Stomach smooth muscle (tissue), 2 donors: ENCODE results near the gene SIGLEC9.

Source experiments
- H3K27ac ChIP-seq: one replicate; pipeline ENCODE4 v1.7.0; 2013; ENCODE audit warnings: mild to moderate bottlenecking, low read length, inconsistent platforms
- H3K27me3 ChIP-seq, 2 donors: one replicate each; pipeline ENCODE4 v1.7.0; 2013; ENCODE audit warnings: low read length in 2 of 2; ENCODE audit not compliant: insufficient read depth in 2 of 2, control insufficient read depth in 1 of 2
- H3K36me3 ChIP-seq, 2 donors: one replicate each; pipeline ENCODE4 v1.7.0; 2013; ENCODE audit warnings: low read length in 2 of 2; ENCODE audit not compliant: control insufficient read depth in 2 of 2, insufficient read depth in 2 of 2
- H3K4me1 ChIP-seq: one replicate; pipeline ENCODE4 v1.7.0; 2013; ENCODE audit warnings: low read length; ENCODE audit not compliant: control insufficient read depth, insufficient read depth
- H3K4me3 ChIP-seq, 2 donors: one replicate each; pipeline ENCODE4 v1.7.0; 2013; ENCODE audit warnings: low read length in 2 of 2
- H3K9ac ChIP-seq, 2 donors: one replicate each; pipeline ENCODE4 v1.7.0; 2013; ENCODE audit warnings: low read length in 2 of 2, mild to moderate bottlenecking in 1 of 2
- H3K9me3 ChIP-seq, 2 donors: one replicate each; pipeline ENCODE4 v1.7.0; 2013; ENCODE audit warnings: low read length in 2 of 2; ENCODE audit not compliant: control insufficient read depth in 2 of 2
- donor health status: healthy.
- donor health status: Pancreatic carcinoma.

The SIGLEC9 gene

GRCh38 chr19:51124729-51125128 is at the start of gene SIGLEC9:
Gene SIGLEC9, plus strand, starts transcription at chr19:51124906. Its CDS starts 69 bp downstream, at chr19:51124975.
- Histone ChIP-seq H3K9ac (no peak within 1 kb of the TSS), H3K4me1 (no peaks in the 10 kb centered on the region), H3K27me3 (peaks cover 3 to 13% of the 10 kb centered on the region in 2 donors), H3K4me3 (no peak within 1 kb of the TSS), H3K36me3 (no peaks in the 10 kb centered on the region), H3K9me3 (no peaks in the 10 kb centered on the region), H3K27ac (no peak within 1 kb of the TSS)

DNA sequence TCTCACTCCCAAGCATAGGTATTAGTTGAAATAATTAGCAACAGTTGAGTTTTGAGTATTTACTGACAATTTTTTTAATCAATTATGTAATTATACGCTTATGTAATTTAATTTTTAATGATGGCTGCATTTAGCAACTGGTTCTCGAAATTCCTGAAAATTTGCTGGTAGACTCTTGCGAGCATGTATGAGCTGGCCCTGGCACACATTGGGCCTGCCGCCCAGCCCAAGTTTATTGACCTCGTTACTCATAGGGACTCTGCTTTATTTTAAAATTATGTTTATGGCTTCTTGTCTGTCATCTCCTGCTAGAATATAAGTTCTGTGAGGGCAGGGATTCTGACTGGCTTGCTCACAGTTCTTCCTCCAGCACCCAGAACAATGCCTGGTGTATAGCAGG is 48.7 kb upstream of the SIGLEC9 start:
- H3K27ac ChIP-seq, result no peak overlapping the region
- H3K36me3 ChIP-seq, result no peaks in the 10 kb centered on the region
- H3K9ac ChIP-seq, result no peak overlapping the region
- peaks cover 0 to 5% of the 10 kb centered on the region in 2 donors for H3K9me3 ChIP-seq
- H3K27me3 ChIP-seq, result no peaks in the 10 kb centered on the region
- H3K4me3 ChIP-seq, result no peak overlapping the region
- H3K4me1 ChIP-seq, result no peaks in the 10 kb centered on the region

- Histone ChIP-seq H3K27me3 (no peaks in the 10 kb centered on the region), H3K4me1 (no peaks in the 10 kb centered on the region), H3K36me3 (no peaks in the 10 kb centered on the region), H3K9ac (no peak overlapping the region), H3K4me3 (no peak overlapping the region), H3K27ac (no peak overlapping the region), H3K9me3 (peaks cover 0 to 5% of the 10 kb centered on the region in 2 donors)
Observed at GRCh38 chr19:51076631-51077213, 48.0 kb upstream of the SIGLEC9 start.

- peaks cover 0 to 5% of the 10 kb centered on the region in 2 donors for H3K9me3 ChIP-seq
- no peak overlapping the region for H3K4me3 ChIP-seq
Observed at GRCh38 chr19:51078104-51078503, 46.6 kb upstream of the SIGLEC9 start.

DNA sequence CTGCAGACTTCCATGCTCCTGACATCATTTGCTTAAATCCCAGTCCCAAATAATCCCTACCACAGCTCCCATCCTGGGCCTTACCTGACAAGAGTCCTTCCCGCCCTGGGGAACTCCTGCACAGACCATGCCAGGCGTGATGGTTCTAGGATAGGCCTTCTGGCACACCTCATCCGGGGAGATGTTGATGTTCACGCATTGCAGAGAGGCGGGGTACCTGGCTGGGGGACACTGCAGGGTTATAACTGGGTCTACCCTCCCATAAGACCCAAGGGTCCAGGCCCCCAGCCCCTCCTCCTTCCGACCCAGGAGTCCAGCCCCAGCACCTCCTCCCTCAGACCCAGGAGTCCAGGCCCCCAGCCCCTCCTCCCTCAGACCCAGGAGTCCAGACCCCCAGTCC is 46.0 kb upstream of the SIGLEC9 start:
- H3K4me1 ChIP-seq, result no peaks in the 10 kb centered on the region
- H3K27me3 ChIP-seq, result peaks cover 0 to 2% of the 10 kb centered on the region in 2 donors
- H3K9me3 ChIP-seq, result peaks cover 0 to 5% of the 10 kb centered on the region in 2 donors
- no peaks in the 10 kb centered on the region for H3K36me3 ChIP-seq
- H3K27ac ChIP-seq, result no peak overlapping the region
- H3K4me3 ChIP-seq, result no peak overlapping the region
- no peak overlapping the region for H3K9ac ChIP-seq

More at GRCh38 chr19:51078104-51078503, 46.6 kb upstream of the SIGLEC9 start:
- no peaks in the 10 kb centered on the region for H3K36me3 ChIP-seq
- peaks cover 0 to 2% of the 10 kb centered on the region in 2 donors for H3K27me3 ChIP-seq
- no peaks in the 10 kb centered on the region for H3K4me1 ChIP-seq
- no peak overlapping the region for H3K9ac ChIP-seq
- no peak overlapping the region for H3K27ac ChIP-seq

DNA sequence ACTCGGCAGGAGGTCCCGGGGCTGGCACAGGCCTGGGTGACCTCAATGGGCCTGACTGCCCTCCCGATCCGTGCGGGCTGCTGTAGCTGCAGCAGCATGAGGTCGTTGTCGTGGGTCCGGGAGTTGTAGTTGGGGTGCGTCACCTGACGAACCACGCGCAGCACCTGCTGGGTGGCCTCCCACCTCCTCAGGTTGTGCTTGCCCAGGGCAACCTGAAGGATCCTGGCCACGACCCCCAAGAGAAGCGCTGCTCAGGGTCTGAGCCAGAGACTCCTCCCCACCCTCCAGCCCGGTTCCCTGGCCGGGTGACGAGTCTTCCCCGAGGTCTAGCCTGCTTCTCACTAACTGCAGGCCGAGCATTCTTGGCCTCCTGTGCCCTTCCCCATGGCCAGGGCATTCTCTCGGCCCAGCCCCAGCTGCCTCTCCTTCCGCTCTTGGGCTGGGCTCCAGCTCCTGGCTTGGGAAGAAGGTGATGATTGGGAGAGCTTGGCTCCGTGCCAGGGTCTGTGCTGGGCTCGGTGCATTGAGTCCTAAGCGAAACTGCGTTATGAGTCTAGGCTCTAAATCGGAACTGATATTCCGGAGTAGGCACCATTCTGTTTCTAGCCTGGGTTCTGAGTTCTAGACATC is 45.1 kb upstream of the SIGLEC9 start:
- Histone ChIP-seq H3K9me3 (peaks cover 0 to 2% of the 10 kb centered on the region in 2 donors), H3K4me3 (no peak overlapping the region), H3K27me3 (peaks cover 0 to 4% of the 10 kb centered on the region in 2 donors), H3K36me3 (no peaks in the 10 kb centered on the region), H3K4me1 (no peaks in the 10 kb centered on the region), H3K9ac (no peak overlapping the region), H3K27ac (no peak overlapping the region)

DNA sequence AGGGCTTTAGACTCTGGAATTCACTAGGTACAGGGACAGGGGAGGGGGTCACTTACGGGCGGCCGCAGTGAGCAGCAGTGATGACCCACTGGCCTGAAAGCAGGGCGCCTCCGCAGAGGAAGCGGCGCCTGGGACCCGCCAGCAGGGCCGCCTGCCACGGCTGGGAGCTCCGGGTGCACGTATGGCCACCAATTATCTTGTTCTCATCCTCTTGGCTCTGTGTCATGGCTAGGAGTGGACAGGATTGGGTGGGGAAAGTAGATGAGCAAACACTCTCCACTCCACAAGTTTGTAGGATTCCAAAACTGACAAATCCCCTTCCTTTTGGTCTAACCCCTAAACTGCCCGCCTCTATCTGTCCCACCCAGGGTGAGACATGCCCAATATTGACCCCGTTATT is 43.2 kb upstream of the SIGLEC9 start:
- Histone ChIP-seq H3K27me3 (peaks cover 0 to 4% of the 10 kb centered on the region in 2 donors), H3K36me3 (no peaks in the 10 kb centered on the region), H3K9me3 (no peaks in the 10 kb centered on the region), H3K4me1 (no peaks in the 10 kb centered on the region), H3K4me3 (no peak overlapping the region), H3K9ac (no peak overlapping the region), H3K27ac (no peak overlapping the region)

DNA sequence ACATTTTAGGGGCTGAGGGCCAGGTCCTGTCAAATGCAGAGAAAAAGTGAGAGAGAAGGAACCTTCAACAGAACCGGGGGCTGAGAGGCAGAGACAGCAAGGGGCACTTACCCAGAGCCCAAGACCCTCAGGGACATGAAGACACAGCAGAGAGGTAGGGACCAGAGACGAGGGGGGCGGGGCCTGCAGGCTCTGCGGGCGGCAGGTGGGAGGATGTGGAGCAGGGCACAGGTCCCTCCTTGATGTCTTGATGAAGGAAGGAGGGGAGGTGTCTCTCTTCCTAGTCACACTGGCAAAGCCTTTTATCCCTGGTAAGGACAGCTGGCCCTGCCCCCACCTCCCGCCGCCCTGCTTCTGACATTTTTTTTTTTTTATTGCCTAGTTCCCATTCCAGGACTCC is 42.1 kb upstream of the SIGLEC9 start, which contains the start of gene KLK14:
KLK14 (minus strand) TSS at position 277 of the 400 bp plus-strand sequence; CDS start at position 4, 273 bp downstream.
- Histone ChIP-seq H3K4me1 (no peaks in the 10 kb centered on the region), H3K27ac (no peak within 1 kb of the TSS), H3K9me3 (no peaks in the 10 kb centered on the region), H3K27me3 (peaks cover 0 to 4% of the 10 kb centered on the region in 2 donors), H3K9ac (no peak within 1 kb of the TSS), H3K36me3 (no peaks in the 10 kb centered on the region), H3K4me3 (no peak within 1 kb of the TSS)

GRCh38 chr19:51083181-51083580 is 41.5 kb upstream of the SIGLEC9 start:
- no peak overlapping the region for H3K27ac ChIP-seq
- no peaks in the 10 kb centered on the region for H3K36me3 ChIP-seq
- no peaks in the 10 kb centered on the region for H3K4me1 ChIP-seq
- no peak overlapping the region for H3K9ac ChIP-seq
- H3K9me3 ChIP-seq, result no peaks in the 10 kb centered on the region
- H3K4me3 ChIP-seq, result no peak overlapping the region
- H3K27me3 ChIP-seq, result peaks cover 0 to 4% of the 10 kb centered on the region in 2 donors

- no peaks in the 10 kb centered on the region for H3K4me1 ChIP-seq
- H3K27me3 ChIP-seq, result peaks cover 0 to 4% of the 10 kb centered on the region in 2 donors
- no peak overlapping the region for H3K4me3 ChIP-seq
- H3K27ac ChIP-seq, result no peak overlapping the region
- no peaks in the 10 kb centered on the region for H3K9me3 ChIP-seq
- H3K9ac ChIP-seq, result no peak overlapping the region
- no peaks in the 10 kb centered on the region for H3K36me3 ChIP-seq
Observed at GRCh38 chr19:51083783-51084182, 40.9 kb upstream of the SIGLEC9 start.

DNA sequence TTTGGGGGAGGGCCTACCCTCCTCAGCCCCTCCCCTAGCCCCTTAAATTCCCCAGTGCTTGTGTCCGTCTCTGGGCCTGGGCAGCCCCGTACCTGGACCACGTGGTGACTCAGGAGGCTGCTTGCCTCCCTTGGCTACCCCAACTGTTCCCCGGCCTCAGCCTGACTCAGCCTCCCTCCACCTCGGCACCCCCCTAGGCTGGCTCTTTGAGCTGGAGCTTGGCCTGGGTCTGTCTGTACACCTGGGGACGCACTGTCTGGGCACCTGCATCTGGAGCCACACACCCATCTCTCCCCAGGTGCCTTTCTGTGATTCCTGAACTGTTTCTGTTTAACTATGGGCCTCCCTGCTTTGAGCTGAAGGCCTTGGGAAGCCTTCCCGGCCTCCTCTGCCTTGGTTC is 40.2 kb upstream of the SIGLEC9 start:
- Histone ChIP-seq H3K27me3 (peaks cover 0 to 4% of the 10 kb centered on the region in 2 donors), H3K9me3 (no peaks in the 10 kb centered on the region), H3K4me3 (no peak overlapping the region), H3K9ac (no peak overlapping the region), H3K36me3 (no peaks in the 10 kb centered on the region), H3K4me1 (no peaks in the 10 kb centered on the region), H3K27ac (no peak overlapping the region)
